OCI-LY7 (cell line): ENCODE data around the gene TTC32. TPM values are rescaled to one million over a fixed set of nuclear protein-coding genes. Genes with fewer than 3 reads are reported as not detected.

ENCODE experiments used
- BruUV-seq: library from RNA; stranded (reverse); fragments of 400-500 nt; replicated peaks from 2 replicates; lab custom pipeline; 2021; lab: Mats Ljungman, UMichigan
- CTCF ChIA-PET: fragments of 300-600 bp; sonication (Branson Sonifier 250); formaldehyde crosslinking; loops from one replicate; lab custom pipeline; 2022; ENCODE audit warnings: antibody characterized with exemption; ENCODE audit not compliant: unreplicated experiment; lab: Charles Lee
- POLR2A ChIA-PET: fragments of 300-600 bp; sonication (Branson Sonifier 250); formaldehyde crosslinking; loops from one replicate; lab custom pipeline; 2022; ENCODE audit warnings: antibody characterized with exemption; lab: Charles Lee
- DNase-seq: peaks from one replicate; pipeline ENCODE4 v3.0.0-alpha.2; 2015; ENCODE audit warnings: low spot score
- H2AFZ ChIP-seq: fragments of 200-600 bp; sonication (generic), shearing (Covaris generic); 2 replicates; pipeline ENCODE4 v1.6.1; 2014; ENCODE audit warnings: mild to moderate bottlenecking, antibody characterized with exemption, low read length, moderate library complexity
- H3K27ac ChIP-seq: fragments of 200-600 bp; sonication (generic); 2 replicates; pipeline ENCODE4 v1.5.1; 2014; ENCODE audit warnings: mixed run types, low read depth, mild to moderate bottlenecking, moderate library complexity, low read length, inconsistent platforms; ENCODE audit not compliant: poor library complexity, severe bottlenecking
- H3K36me3 ChIP-seq: fragments of 200-600 bp; sonication (generic); 2 replicates; pipeline ENCODE4 v1.6.1; 2014; ENCODE audit warnings: mild to moderate bottlenecking, antibody characterized with exemption, low read length, moderate library complexity, mixed read lengths; ENCODE audit not compliant: insufficient read depth
- H3K4me1 ChIP-seq: fragments of 200-600 bp; sonication (generic); 2 replicates; pipeline ENCODE4 v1.5.1; 2014; ENCODE audit warnings: mild to moderate bottlenecking, low read length; ENCODE audit not compliant: insufficient read depth, poor library complexity, severe bottlenecking
- H3K4me2 ChIP-seq: fragments of 200-600 bp; sonication (generic); 2 replicates; pipeline ENCODE4 v1.6.1; 2014; ENCODE audit warnings: mild to moderate bottlenecking, low read length
- H3K4me3 ChIP-seq: fragments of 200-600 bp; sonication (generic); 2 replicates; pipeline ENCODE4 v1.5.1; 2014; ENCODE audit warnings: mild to moderate bottlenecking, low read depth, low read length; ENCODE audit not compliant: poor library complexity, severe bottlenecking
- H3K79me2 ChIP-seq: fragments of 200-600 bp; sonication (generic); 2 replicates; pipeline ENCODE4 v1.6.1; 2016; ENCODE audit warnings: low read depth, mild to moderate bottlenecking, low read length, moderate library complexity, mixed read lengths; ENCODE audit not compliant: insufficient read depth
- H3K9me2 ChIP-seq: fragments of 200-600 bp; sonication (generic); 2 replicates; pipeline ENCODE4 v1.6.1; 2016; ENCODE audit warnings: mild to moderate bottlenecking, low read length, mixed read lengths; ENCODE audit not compliant: insufficient read depth
- H3K9me3 ChIP-seq: fragments of 200-600 bp; sonication (generic); 2 replicates; pipeline ENCODE4 v1.6.1; 2014; ENCODE audit warnings: mild to moderate bottlenecking, mixed run types, low read length, mixed read lengths
- H4K20me1 ChIP-seq: fragments of 200-600 bp; sonication (generic); 2 replicates; pipeline ENCODE4 v1.6.1; 2014; ENCODE audit warnings: mild to moderate bottlenecking, antibody characterized with exemption, low read length, moderate library complexity, mixed read lengths; ENCODE audit not compliant: insufficient read depth
- CTCF ChIP-seq: fragments of 200-600 bp; sonication (generic); conservative IDR thresholded peaks from 2 replicates; pipeline ENCODE4 v1.5.1; 2014; ENCODE audit warnings: mild to moderate bottlenecking, antibody characterized with exemption, low read length, moderate library complexity, mixed read lengths
- EZH2phosphoT487 ChIP-seq: fragments of 200-600 bp; sonication (generic); IDR thresholded peaks from 2 replicates; pipeline ENCODE4 v1.6.1; 2018; ENCODE audit warnings: low read depth, borderline replicate concordance, mild to moderate bottlenecking, mixed run types, antibody characterized with exemption, low read length, moderate library complexity, mixed read lengths
- intact Hi-C: fragments of 100-400 bp; cut with micrococcal nuclease; formaldehyde crosslinking; loops from one replicate; pipeline ENCODE4 v1.10.0; 2022; ENCODE audit not compliant: unreplicated experiment
- total RNA-seq, 2 experiments: library from RNA; depleted of rRNA in 1 of 2; stranded (reverse); fragments of >200 nt in 1 of 2; shearing (Covaris generic) in 1 of 2; gene quantifications; 2 replicates each; pipeline ENCODE4 v1.2.3, GENCODE V29; 2014 to 2022

The TTC32 gene
- total RNA-seq, 2 experiments from 2014 or later, result 21.1 to 26.3 TPM

DNA sequence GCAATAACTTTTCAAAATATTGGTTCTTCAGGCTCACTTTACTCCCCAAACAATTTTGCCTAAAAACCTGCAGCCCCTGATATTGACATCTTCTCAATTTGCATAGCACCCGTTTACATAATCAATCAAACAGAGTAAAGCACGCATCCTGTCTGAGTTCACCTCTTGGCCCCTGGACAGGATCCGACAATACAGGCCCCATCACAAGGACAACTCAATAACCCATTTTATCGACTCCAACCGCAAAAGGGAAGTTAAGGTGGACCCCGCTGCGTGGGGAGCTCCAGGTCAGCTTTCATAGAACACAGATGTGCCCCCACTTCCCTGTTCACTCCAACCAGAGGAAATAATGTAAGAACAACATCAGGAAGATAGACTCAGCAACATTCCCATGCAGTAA, 44.7 kb downstream of the TTC32 start:
- Histone ChIP-seq H3K9me2 (no peaks in the 10 kb centered on the region), H3K4me1 (no peaks in the 10 kb centered on the region), H3K27ac (no peak overlapping the region), H4K20me1 (no peaks in the 10 kb centered on the region), H3K79me2 (no peaks in the 10 kb centered on the region), H3K36me3 (no peaks in the 10 kb centered on the region), H3K4me2 (no peak overlapping the region), H2AFZ (no peak overlapping the region), H3K9me3 (no peaks in the 10 kb centered on the region), H3K4me3 (no peak overlapping the region)
- ChIA-PET CTCF (no interaction called here), POLR2A (no interaction called here)
- TF ChIP-seq EZH2phosphoT487, result no peak
- no peak for TF ChIP-seq CTCF
- BruUV-seq, result no TSS peak
- no peak for DNase-seq
- intact Hi-C loops, result no loop called here

- ChIA-PET POLR2A (no interaction called here), CTCF (interaction anchor here (0.6 kb wide), 1 partner anchor 1381 kb away, joined by 3 read pairs; no protein-coding TSS in a partner anchor)
- Histone ChIP-seq H3K79me2 (no peaks in the 10 kb centered on the region), H3K9me2 (no peaks in the 10 kb centered on the region), H3K36me3 (no peaks in the 10 kb centered on the region), H3K4me3 (no peak overlapping the region), H3K27ac (no peak overlapping the region), H2AFZ (no peak overlapping the region), H3K4me2 (no peak overlapping the region), H3K9me3 (no peaks in the 10 kb centered on the region), H4K20me1 (no peaks in the 10 kb centered on the region), H3K4me1 (no peaks in the 10 kb centered on the region)
- TF ChIP-seq EZH2phosphoT487, result no peak
- TF ChIP-seq CTCF, result no peak
- intact Hi-C loops, result no loop called here
- BruUV-seq, result no TSS peak
- no peak for DNase-seq
These were observed 46.0 kb downstream of the TTC32 start for GRCh38 chr2:19855542-19856431.
